ENCODE measurements around the gene SSNA1.

DNA sequence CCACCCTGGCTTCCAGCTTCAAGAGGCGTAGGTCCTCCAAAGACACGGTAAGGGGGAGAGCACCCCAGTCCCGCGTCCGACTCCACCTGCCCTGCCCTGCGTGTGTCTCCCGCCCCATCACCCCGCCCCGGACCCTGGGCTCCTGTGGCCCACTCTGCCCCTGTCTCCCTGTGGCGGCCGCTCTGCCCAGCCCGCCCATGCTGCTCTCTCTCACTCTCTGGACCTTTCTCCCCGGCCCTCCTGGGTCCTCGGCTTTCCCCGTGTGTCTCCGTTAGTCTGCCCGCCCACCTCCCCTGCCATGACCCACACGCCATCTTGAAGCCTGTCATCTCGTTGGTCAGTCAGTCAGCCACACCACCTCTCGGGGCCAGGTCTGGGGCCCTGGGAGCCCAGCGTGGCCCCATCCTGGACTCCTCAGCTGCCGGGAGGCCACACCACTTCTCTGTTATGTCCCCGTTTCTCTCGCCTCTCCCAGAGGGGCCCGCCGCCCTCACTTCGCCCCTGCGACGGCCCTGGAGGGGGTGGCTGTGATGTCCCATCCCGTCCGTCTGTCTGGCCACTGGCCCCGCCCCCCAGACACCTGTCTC lies 23.1 kb upstream of the SSNA1 start:
- TF ChIP-seq, protein P1, sequence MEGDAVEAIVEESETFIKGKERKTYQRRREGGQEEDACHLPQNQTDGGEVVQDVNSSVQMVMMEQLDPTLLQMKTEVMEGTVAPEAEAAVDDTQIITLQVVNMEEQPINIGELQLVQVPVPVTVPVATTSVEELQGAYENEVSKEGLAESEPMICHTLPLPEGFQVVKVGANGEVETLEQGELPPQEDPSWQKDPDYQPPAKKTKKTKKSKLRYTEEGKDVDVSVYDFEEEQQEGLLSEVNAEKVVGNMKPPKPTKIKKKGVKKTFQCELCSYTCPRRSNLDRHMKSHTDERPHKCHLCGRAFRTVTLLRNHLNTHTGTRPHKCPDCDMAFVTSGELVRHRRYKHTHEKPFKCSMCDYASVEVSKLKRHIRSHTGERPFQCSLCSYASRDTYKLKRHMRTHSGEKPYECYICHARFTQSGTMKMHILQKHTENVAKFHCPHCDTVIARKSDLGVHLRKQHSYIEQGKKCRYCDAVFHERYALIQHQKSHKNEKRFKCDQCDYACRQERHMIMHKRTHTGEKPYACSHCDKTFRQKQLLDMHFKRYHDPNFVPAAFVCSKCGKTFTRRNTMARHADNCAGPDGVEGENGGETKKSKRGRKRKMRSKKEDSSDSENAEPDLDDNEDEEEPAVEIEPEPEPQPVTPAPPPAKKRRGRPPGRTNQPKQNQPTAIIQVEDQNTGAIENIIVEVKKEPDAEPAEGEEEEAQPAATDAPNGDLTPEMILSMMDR (IDR thresholded peaks at IDR 0.05): no peak
- no peak for TF ChIP-seq POLR2A (IDR thresholded peaks at IDR 0.05)
- TF ChIP-seq POLR2AphosphoS5 (IDR thresholded peaks at IDR 0.05): no peak
